ENCODE data around the gene ACAA1.
"Not testable (repeated sequence)": the region's sequence is repeated elsewhere in the genome, so short reads cannot be mapped to it uniquely, and the experiment has no call there.

ACAA1 gene

GRCh38 chr3:38095669-38096483, 41.1 kb downstream of the ACAA1 start:
- no peak for DNase-seq (ENCODE audit: low read depth)
- H3K4me3 ChIP-seq (ENCODE audit: low read length), result no peak overlapping the region
- no peak for TF ChIP-seq CTCF (conservative IDR thresholded peaks at IDR 0.05; ENCODE audit: low read length)

- no peak for TF ChIP-seq CTCF (conservative IDR thresholded peaks at IDR 0.05; ENCODE audit: low read length)
- DNase-seq (ENCODE audit: low read depth), result no peak
- H3K4me3 ChIP-seq (ENCODE audit: low read length), result no peak overlapping the region
These were observed 41.9 kb downstream of the ACAA1 start for GRCh38 chr3:38094999-38095398.

DNA sequence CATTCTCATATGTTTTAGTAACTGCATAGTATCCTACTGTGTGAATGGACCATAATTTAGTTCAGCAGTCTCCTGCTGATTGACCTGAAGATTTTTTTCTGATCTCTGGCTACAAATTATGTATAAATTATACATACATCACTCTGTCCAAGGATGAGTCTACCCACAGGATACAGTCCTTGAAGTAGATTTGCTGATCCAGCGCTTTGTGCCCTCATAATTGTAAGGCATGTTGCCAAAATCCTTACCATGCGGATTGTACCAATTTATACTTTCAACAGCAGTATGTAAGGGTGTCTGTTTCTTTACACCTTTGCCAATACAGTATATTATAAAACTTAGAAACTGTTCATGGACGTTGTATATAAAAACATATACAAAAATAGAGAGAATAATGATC, 46.5 kb downstream of the ACAA1 start:
- no peak for DNase-seq (ENCODE audit: low read depth)
- H3K4me3 ChIP-seq (ENCODE audit: low read length), result no peak overlapping the region
- no peak for TF ChIP-seq CTCF (conservative IDR thresholded peaks at IDR 0.05; ENCODE audit: low read length)

GRCh38 chr3:38089163-38089562, 47.8 kb downstream of the ACAA1 start:
- no peak for TF ChIP-seq CTCF (conservative IDR thresholded peaks at IDR 0.05; ENCODE audit: low read length)
- DNase-seq (ENCODE audit: low read depth), result no peak

GRCh38 chr3:38088126-38089078, 48.5 kb downstream of the ACAA1 start:
- no peak for DNase-seq (ENCODE audit: low read depth)
- no peak for TF ChIP-seq CTCF (conservative IDR thresholded peaks at IDR 0.05; ENCODE audit: low read length)
- H3K4me3 ChIP-seq (ENCODE audit: low read length), result no peak overlapping the region

More at GRCh38 chr3:38089163-38089562, 47.8 kb downstream of the ACAA1 start:
- H3K4me3 ChIP-seq (ENCODE audit: low read length), result no peak overlapping the region

DNA sequence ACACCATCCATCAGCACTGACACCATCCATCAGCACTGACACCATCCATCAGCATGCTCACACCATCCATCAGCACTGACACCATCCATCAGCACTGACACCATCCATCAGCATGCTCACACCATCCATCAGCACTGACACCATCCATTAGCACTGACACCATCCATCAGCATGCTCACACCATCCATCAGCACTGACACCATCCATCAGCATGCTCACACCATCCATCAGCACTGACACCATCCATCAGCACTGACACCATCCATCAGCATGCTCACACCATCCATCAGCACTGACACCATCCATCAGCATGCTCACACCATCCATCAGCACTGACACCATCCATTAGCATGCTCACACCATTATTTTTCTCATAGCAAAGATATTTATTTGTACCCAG, 49.6 kb downstream of the ACAA1 start:
- not testable (repeated sequence) for H3K4me3 ChIP-seq (ENCODE audit: low read length); DNase-seq (ENCODE audit: low read depth)

DNA sequence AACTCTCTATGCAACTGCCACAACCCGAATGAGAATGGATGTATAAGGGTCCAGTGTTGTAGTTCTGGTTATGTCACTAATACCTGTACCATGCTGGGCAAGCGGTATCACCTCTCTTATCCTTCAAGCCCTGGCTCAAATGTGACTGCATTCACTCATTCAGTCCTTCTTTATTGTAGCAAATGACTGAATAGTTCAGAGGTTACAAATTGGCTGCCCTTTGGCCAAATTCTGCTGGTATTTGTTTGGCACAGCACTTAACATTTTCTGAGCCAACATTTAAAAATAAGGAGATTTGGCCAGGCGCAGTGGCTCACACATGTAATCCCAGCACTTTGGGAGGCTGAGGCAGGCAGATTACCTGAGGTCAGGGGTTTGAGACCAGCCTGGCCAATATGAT, 50.4 kb downstream of the ACAA1 start:
- no peak for TF ChIP-seq CTCF (conservative IDR thresholded peaks at IDR 0.05; ENCODE audit: low read length)
- no peak for DNase-seq (ENCODE audit: low read depth)
- H3K4me3 ChIP-seq (ENCODE audit: low read length), result no peak overlapping the region

Measured in AG10803 (cell line).